Stimulated activated CD8-positive, alpha-beta memory T cell treated with anti-CD3 and anti-CD28 coated beads, Interleukin-15, amount 100 ng/mL, for 24 hours (primary cell): ENCODE results near the gene SLC6A3.
"Not testable (repeated sequence)": the region's sequence is repeated elsewhere in the genome, so short reads cannot be mapped to it uniquely, and the experiment has no call there.

ENCODE experiments used
- DNase-seq: peaks from one replicate; pipeline ENCODE4 v3.0.0-alpha.2; 2020; ENCODE audit warnings: low read depth

SLC6A3 gene

DNA sequence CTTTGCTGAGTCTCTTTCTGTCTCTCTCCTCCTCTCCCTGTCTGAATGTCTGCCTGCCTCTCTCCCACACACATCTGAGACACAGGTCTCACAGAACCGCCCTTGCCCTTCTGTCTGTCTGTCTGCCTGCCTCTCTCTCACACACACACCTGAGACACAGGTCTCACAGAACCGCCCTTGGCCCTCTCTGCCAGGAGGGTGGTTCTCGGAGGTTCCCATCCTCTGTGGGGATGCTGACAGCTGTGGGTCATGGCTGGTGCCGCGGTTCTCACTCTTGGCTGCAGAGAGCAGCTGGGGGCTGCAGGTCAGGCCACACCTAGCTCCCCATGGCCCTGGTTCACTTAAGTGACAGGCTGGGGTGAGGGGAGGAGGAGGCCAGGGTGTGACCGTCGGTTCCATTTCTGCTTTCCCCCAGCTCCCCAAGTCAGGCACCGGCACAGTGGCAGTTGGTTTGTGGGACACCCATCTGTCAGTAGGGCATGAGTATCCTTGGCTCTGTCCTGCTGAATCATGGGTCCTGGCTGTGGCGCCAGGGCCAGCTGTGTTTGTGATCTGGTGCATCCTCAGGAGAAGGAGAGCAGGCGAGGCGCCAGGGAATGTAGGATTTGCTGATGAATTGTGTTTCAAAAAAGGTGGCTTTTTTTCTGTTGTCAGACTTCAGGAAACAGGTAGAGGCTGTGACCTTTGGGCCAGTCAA is 58.0 kb downstream of the SLC6A3 start:
- DNase-seq, result no peak

DNA sequence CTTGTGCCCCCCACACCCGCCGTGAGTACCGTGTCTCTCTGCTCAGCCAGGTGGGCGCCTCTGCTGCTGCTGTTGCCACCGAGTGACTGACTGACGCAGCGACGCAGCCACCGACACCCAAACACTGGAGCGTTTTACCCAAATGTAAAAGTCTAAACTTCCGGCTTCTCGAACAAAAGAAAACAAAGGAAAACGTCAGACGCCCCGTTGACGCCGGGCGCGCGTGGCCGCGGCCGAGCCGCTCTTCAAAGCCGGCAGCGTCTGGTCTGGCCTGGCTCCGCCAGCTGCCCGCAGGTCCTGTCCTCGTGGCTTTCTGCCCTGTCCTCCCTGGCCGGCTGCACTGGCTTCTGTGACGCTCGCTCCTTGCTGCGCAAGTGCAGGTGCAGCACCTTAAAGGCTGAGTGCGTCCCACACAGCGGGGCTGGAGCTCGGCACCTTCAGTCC is 58.9 kb downstream of the SLC6A3 start:
- peak; percentile 18 for DNase-seq

DNA sequence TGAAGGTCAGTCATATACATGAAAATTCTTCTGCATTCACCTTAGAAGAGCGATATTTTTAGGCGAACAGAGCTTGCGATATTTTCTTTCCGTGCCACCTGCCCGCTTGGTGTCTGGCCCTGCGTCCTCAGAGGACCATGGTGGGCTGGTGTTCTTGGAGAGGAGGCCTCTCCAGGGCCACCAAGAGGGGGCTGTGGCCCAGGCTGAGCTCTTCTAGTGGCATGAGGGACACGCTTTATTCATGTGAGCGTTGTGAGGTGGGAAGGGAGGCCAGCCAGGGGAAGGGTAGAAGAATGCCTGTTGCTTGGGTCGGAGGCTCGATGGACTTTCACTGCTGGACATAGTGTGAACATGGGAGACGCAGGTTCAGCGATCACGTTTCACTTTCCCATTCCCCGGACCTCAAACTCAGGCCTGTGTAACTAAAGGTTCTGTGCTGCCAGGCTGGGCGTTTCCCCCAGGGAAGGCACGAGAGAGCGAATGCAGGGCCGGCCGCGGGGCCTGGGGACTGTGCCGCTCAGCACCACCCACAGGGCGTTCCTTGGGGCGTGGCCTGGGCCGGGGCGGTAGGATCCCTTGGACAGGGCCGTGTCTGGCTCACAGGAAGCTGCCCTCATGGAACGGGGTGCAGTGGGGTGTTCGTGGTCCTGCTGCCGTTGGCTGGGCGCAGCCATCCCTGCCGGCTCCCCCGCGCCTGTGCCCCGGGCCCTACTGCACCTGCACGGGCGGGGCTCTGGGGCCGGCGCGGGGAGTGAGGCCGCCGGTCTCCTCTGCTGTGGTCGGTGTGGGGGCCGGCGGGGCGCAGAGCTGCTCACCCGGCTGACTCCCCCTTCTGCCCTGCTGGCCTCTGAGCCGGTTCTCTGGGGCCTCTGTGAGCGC is 59.6 kb downstream of the SLC6A3 start:
- DNase-seq, result peak; percentile 59

DNA sequence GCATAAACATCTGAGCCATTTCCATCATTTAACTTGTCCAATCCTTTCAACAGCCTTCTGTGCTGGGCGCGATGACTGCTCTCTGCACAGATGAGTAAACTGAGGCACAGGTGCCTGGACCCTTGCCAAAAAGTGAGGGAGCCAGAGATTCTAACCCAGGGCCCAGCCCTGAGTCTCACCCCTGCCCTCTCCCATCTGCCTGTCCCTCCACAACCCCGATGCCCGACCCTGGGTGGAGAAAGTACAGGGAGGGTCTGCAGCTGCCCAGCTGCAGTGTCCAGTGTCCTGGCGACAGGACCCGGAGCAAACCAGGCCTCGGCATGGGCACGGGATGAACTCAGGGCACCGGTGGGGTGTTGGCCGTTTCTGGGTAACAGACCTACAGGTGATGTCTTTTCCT is 60.7 kb downstream of the SLC6A3 start:
- no peak for DNase-seq

DNA sequence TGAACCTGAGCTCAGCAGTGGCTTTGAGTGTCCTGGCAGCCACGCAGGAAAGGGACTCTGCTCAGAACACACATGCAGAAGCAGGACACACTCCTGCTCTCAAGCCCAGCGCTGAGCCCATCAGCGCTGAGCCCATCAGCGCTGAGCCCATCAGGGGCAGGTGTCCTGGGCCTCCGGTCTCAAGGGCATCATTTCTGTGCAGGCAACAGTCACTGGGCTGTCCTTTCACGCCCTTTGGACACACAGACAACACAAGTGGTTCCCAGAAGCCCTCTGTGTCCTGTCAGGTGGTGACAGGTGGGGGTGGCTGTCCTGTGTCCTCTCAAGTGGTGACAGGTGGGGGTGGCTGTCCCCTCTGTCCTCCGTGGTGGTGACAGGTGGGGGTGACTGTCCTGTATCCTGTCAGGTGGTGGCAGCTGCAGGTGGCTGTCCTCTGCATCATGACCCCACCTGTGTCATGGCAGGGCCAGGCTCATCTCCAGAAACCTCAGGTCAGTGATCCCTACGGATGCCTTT is 61.3 kb downstream of the SLC6A3 start:
- no peak for DNase-seq

DNA sequence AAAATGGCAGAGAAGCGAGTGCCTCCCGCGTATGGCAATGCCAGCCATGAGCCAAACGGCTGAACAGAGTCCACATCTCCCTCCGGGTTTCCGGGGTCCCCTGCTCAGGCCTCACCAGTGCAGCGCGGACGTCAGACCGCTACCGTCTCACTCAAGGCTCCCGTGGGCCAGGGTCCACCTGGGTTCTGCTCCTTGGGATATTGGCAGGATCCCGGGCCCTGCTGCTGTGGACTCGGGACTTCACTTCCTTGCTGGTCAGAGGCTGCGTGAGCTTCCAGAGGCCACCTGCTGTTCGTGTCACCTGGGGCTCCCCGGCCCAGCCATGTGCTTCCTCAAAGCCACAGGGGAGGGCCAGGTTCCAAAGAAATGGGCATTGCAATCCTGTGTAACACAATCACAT is 61.9 kb downstream of the SLC6A3 start:
- no peak for DNase-seq

DNA sequence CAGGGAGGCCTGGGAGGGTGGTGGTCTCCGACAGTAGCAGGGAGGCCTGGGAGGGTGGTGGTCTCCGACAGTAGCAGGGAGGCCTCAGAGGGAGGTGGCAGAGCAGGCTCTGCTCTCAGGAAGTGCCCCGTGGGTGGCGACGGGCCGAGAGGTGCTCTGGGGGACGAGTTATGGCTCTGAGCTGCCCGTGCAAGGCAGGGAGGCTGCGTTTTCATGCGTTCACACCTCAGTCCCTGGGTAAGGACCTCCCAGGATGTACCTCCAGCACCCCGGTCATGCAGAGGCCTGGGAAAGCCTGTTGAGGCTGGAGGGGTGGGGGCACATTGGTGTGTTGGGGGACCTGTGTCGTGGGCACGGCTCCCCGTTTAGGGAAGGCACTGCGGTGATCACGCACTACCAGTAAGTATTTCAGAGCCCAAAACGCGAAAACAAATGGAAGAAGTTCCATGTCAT is 63.0 kb downstream of the SLC6A3 start:
- DNase-seq, result no peak

DNA sequence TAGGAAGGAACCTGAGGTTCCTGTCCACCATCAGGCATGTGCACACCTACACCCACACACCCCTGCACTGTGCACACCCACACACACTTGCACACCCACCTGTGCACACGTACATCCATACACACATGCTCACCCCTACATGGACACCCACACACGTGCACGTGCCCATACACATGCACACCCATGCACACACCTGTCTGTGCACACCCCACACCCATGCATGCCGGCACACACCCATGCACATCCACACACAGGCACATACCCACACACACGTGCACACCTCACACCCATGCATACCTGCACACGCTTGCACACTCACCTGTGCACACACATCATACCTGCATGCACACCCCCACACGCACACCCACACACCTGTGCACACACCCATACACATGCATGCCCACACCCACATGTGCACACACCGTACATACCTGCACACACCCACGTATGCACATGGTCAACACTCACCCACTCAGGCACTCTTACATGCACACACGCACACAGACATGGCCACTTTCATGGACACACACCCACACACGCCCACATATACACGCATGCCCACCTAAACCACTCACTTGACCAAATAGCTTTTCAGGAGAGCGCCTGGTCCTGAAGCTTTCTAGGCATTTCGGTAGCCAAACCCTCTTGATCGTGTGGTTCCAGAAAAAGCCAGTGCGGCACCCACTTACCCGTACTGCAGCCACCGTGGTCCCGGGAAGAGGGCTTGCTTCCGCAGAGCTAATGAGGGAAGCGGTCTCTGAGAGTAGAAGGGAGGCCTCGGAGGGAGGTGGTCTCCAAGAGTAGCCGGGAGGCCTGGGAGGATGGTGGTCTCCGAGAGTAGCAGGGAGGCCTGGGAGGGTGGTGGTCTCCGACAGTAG is 63.6 kb downstream of the SLC6A3 start:
- DNase-seq, result no peak

DNA sequence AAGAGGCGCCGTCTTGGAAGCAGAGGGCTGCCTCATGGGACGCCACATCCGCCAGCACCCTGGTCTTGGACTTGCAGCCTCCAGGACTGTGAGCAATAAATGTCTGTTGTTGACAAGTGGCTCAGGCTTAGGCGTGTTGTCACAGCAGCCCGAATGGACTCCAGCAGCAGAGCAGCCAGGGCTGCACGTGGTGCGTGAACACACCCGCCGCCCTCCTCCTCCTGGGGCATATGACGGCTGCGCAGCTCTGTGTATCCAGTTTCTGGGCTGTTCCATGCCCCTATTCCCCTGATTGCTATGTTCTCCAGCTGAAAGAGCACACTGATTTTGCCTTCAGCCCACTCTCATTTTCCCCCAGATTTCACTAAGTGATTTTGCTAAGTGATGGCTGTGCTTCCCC is 64.3 kb downstream of the SLC6A3 start:
- DNase-seq, result no peak

DNA sequence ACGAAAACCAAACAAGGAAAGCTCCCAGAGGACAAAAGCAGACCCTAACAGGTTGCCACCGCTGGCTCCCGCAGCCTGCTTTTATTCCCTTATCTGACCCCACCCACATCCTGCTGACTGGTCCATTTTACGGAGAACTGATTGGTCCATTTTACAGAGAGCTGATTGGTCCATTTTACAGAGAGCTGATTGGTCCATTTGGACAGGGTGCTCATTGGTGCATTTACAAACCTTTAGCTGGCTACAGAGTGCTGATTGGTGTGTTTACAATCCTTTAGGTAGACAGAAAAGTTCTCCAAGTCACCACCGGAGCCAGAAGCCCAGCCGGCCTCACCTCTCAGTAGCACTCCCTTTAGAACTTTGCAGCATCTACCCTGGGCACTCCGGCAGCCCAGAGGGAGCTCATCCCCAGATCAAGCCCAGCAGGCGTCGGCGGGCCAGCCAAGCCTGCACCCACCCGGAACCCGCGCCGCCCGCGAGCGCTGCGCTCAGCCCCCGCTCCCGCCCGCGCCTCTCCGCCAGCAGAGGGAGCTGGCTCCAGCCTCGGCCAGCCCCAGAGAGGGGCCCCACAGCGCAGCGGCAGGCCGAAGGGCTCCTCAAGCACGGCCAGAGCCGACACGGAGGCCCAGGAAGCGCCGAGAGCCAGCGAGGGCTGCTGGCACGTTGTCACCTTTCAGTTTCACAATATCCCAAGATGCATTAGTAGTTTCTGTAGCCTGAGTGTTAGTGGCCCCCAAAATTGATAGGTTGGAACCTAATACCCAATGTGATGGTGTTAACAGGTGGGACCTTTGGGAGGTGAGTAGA is 65.0 kb downstream of the SLC6A3 start:
- peak; percentile 27 for DNase-seq

DNA sequence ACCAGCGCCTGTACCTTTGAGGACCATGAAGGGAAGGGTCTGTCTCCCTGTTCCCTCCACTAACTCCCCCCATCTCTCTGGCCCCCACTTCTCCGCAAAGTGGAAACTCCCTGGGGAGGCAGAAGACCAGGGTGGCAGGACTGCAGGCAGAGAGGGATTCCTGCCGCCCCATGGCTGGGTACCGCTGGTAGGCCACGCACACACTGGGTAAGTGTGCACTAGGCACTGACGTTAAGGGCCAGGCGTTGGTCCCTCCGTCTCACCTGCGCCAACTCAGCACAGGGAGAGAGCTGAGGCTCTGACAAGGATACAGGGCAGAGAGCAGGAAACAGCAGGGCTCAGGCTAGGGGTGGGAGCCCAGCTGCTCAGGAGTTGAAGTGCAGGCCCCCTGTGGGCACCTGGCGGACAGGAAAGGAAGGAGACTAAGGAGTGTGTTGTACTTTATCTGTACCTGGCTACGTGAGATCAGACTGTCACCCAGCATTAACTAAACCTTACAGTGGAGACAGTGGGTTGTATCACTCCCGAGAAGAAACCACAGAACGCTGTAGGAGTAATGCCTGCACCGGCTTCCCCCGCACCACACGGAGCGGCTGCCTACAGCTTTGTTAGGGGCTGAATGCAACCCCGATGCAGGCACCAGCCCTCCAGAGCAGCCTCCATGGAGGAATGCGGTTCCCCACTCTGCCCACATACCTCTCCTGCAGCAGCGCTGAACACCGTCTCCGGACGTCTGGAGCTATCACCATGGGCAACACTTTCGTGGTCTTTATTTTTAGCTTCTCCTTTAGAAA is 66.2 kb downstream of the SLC6A3 start:
- no peak for DNase-seq

DNA sequence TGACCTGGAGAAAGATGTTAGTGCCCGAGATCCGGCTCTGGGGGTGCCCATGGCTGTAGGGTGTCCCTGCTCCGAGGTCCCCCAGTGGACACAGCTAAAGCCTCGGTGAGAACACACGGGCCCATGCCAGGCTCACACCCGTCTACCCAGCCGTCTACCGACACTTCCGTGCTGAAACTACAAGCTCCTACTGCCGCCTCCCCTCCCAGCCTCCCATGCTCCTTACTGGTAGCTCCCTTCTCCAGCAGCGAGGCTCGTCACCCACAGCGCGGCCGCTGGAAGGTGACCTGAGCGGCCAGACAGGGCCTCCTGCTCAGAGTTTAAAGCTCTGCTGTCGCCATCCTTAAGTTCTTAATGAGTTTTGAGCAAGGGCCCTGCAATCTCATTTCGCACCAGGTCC is 67.1 kb downstream of the SLC6A3 start:
- no peak for DNase-seq

DNA sequence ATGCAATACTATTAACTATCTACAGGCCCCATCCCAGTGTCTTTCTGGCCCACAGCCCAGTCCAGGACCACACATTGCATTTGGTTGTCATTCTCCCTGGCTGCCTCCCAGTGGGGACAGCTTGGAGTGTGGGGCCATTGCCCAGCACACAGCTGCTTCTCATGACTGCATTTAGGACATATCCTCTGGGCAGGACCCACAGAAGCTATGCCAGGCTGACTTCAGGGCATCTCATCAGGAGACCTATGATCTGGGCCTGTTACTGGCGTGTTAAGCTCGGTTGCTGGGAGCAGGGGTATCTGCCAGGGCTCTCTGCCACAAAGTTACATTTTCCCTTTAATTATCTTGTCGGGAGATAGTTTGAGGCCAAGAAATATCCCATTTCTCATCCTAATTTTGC is 68.3 kb downstream of the SLC6A3 start:
- no peak for DNase-seq

DNA sequence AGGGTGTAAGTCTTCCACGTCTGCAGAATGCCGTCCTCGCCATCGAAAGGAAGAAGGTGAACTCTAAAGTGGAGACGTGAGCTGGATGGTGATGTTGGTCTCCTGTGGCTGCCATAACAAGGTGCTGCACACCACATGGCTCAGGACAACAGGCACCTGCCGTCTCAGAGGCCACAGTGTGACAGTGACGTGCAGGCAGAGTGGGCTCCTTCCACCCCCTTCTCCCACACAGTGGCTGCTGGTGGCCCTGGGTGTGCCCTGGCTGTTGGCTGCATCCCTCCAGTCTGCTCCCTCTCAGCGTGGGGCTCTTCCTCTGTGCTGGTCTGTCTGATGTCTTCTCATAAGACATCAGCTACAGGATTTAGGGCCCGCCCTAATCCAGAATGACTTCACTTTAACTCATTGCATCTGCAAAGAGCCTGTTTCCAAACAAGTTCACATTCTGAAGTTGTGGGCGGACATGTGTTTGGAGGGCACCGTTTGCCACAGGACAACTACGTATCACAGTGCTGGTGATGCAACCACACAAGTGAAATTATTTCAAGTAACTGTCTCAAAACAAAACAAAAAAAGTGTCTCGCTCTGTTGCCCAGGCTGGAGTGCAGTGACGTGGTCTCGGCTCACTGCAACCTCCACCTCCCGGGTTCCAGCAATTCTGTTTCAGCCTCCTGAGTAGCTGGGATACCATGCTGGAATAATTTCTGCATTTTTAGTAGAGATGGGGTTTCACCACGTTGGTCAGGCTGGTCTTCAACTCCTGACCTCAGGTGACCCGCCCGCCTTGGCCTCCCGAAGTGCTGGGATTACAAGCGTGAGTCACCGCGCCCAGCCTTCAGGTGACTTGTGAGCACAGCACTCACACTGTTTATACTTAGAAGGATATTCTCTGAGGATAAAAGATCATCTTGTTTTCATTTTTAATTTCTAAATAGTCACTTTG is 69.1 kb downstream of the SLC6A3 start:
- DNase-seq, result no peak

DNA sequence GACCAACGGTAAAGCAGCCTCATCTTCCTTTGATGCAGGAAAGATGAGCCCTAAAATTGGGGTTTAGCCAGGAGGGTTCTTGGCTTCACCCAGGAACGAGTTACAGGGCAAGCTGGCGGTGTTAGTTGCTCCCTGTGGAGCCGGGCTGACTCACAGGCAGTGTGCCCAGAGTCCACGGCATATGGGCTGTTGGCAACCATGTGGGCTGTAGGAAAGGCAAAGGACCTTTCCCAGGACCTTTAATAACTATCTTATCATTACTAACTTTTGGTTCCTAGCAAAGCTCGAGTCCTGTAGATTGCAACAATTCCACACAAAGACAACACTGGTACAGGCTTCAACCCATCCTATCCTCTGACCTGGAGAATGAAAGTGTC is 70.6 kb downstream of the SLC6A3 start:
- no peak for DNase-seq

DNA sequence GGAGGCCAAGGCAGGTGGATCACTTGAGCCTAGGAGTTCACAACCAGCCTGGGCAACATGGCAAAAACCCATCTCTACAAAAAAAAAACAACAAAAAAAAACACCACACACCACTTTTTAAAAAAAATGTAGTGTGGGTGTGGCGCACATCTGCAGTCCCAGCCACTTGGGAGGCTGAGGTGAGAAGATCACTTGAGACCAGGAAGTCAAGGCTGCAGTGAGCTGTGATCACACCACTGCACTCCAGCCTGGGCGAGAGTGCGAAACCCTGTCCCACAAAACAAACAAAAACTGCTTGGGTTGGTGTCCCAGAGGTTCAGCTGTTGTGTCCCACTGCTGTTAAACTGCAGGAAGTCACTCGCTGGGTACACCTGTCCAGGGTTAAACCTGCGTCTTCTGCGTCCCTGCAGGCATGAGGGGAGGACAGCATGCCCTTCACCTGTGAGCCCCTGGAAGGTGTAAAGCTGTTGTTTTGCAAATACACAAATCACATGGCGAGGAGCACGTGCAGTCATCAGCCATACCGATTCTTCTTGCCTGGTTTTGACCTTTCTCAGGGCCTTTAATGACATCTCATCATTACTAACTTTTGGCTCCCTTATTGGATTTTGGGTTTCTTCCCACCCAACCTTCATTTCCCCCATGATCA is 71.1 kb downstream of the SLC6A3 start:
- DNase-seq, result no peak

DNA sequence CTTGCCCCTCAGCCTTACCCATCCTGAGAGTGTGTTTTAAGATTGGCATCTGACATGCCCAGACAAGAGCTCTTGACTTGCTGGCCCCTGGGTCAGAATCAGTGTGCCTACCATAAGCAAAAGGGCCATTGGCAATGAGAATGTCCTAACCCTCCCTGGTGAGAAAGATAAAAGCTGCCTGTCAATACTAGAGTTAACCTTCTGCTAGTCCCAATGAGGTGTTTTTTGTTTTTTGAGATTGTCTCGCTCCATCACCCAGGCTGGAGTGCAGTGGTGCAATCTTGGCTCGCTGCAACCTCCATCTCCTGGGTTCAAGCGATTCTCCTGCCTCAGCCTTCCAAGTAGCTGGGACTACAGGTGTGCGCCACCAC is 73.3 kb downstream of the SLC6A3 start:
- not testable (repeated sequence) for DNase-seq

DNA sequence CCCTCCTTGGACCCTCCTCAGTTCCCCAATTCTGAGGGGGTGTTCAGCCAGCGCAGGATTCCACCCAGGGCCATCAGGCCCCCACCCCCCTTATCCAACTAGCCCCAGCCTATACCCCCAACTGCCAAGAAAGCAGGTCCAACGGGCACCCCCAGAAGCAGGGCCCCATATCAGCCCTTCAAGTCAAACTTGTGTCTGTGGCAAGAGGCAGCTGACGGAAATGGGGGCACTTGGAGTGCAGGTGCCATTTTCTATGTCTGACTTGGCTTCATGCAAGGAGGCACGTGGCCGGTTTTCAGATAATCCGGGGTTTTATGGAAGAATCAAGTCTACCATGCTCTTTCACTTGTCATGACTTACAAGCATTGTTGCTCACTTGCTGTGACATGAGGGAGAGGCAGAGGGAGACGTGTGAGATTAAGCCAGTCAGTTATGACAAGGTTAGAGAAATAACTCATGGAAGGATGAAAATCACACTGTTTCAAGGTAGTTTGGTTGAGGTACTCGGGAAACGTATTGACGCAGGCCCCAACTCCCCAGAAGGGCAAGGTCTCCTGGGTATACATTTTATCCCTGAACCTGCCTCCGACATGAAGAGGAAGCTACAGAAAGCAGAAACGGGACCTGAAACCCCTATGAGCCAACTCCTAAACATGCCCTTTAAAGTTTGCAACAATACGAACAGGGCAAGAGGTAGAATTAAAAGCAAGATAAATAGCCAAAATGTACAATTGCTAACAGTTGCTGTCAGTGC is 73.8 kb downstream of the SLC6A3 start:
- no peak for DNase-seq
